Loucy (cell line): ENCODE data around the gene EFHB.

Experiments used
- EZH2phosphoT487 ChIP-seq: fragments of 200-600 bp; IDR thresholded peaks from 2 replicates; pipeline ENCODE4 v1.6.1; 2018; ENCODE audit warnings: antibody characterized with exemption, mild to moderate bottlenecking, moderate library complexity, borderline replicate concordance
- TF ChIP-seq, protein P1 (sequence below): fragments of 200-600 bp; sonication (generic); conservative IDR thresholded peaks from 2 replicates; pipeline ENCODE4 v1.5.1; 2014; ENCODE audit warnings: mild to moderate bottlenecking, antibody characterized with exemption, low read length

GRCh38 chr3:19907523-19907922 is 26.5 kb downstream of the EFHB start:
- TF ChIP-seq, protein P1, sequence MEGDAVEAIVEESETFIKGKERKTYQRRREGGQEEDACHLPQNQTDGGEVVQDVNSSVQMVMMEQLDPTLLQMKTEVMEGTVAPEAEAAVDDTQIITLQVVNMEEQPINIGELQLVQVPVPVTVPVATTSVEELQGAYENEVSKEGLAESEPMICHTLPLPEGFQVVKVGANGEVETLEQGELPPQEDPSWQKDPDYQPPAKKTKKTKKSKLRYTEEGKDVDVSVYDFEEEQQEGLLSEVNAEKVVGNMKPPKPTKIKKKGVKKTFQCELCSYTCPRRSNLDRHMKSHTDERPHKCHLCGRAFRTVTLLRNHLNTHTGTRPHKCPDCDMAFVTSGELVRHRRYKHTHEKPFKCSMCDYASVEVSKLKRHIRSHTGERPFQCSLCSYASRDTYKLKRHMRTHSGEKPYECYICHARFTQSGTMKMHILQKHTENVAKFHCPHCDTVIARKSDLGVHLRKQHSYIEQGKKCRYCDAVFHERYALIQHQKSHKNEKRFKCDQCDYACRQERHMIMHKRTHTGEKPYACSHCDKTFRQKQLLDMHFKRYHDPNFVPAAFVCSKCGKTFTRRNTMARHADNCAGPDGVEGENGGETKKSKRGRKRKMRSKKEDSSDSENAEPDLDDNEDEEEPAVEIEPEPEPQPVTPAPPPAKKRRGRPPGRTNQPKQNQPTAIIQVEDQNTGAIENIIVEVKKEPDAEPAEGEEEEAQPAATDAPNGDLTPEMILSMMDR: no peak
- no peak for TF ChIP-seq EZH2phosphoT487
